Activated CD4-positive, CD25-positive, alpha-beta regulatory T cell treated with anti-CD3 and anti-CD28 coated beads, Interleukin-2, amount 50 U/mL, for 16 hours (primary cell): ENCODE results near the gene MSMO1.
"Not testable (repeated sequence)": the region's sequence is repeated elsewhere in the genome, so short reads cannot be mapped to it uniquely, and the experiment has no call there.

ENCODE experiments used
- DNase-seq: peaks from one replicate; pipeline ENCODE4 v3.0.0-alpha.2; 2020; ENCODE audit warnings: low read depth, low spot score

The MSMO1 gene

GRCh38 chr4:165324918-165325304, 2.6 kb upstream of the MSMO1 start:
- no peak for DNase-seq

- no peak for DNase-seq
Measured at GRCh38 chr4:165325732-165326512, 1.5 kb upstream of the MSMO1 start.

GRCh38 chr4:165326831-165327210, 648 bp upstream of the MSMO1 start:
- DNase-seq, result no peak

GRCh38 chr4:165328101-165328425, 594 bp downstream of the MSMO1 start:
- no peak for DNase-seq

- no peak for DNase-seq
Measured at GRCh38 chr4:165328708-165329107, 1.2 kb downstream of the MSMO1 start.

GRCh38 chr4:165330071-165330470, 2.6 kb downstream of the MSMO1 start:
- DNase-seq, result no peak

GRCh38 chr4:165330666-165331065, 3.2 kb downstream of the MSMO1 start:
- no peak for DNase-seq

- no peak for DNase-seq
Measured at GRCh38 chr4:165331359-165331758, 3.9 kb downstream of the MSMO1 start.

- DNase-seq, result no peak
Measured at GRCh38 chr4:165331823-165332222, 4.4 kb downstream of the MSMO1 start.

- DNase-seq, result no peak
Measured at GRCh38 chr4:165332502-165332901, 5.0 kb downstream of the MSMO1 start.

GRCh38 chr4:165335163-165335703, 7.8 kb downstream of the MSMO1 start:
- no peak for DNase-seq

- no peak for DNase-seq
Measured at GRCh38 chr4:165336743-165337142, 9.3 kb downstream of the MSMO1 start.

- not testable (repeated sequence) for DNase-seq
Measured at GRCh38 chr4:165342340-165342739, 14.9 kb downstream of the MSMO1 start.

- DNase-seq, result no peak
Measured at GRCh38 chr4:165343353-165344191, 16.1 kb downstream of the MSMO1 start.

GRCh38 chr4:165345666-165346417, 18.4 kb downstream of the MSMO1 start:
- no peak for DNase-seq

GRCh38 chr4:165347647-165348569, 20.4 kb downstream of the MSMO1 start:
- DNase-seq, result no peak

GRCh38 chr4:165351359-165352130, 24.1 kb downstream of the MSMO1 start:
- no peak for DNase-seq

- DNase-seq, result no peak
Measured at GRCh38 chr4:165355900-165356300, 28.4 kb downstream of the MSMO1 start.

- DNase-seq, result no peak
Measured at GRCh38 chr4:165359506-165359905, 32.0 kb downstream of the MSMO1 start.

GRCh38 chr4:165360041-165360695, 32.7 kb downstream of the MSMO1 start:
- no peak for DNase-seq
